Coronary artery (tissue), 2 donors: ENCODE measurements around the gene FHIP1A.

ENCODE experiments used
- DNase-seq: peaks from one replicate; pipeline ENCODE4 v3.0.0-alpha.2; 2017; ENCODE audit warnings: low spot score
- H3K27ac ChIP-seq, 2 donors: fragments of 200-600 bp; sonication (generic); one replicate each; pipeline ENCODE4 v1.5.1; 2016 to 2019
- H3K4me3 ChIP-seq: fragments of 200-600 bp; sonication (generic); 2 replicates; pipeline ENCODE4 v1.5.1; 2016; ENCODE audit warnings: mild to moderate bottlenecking, moderate library complexity
- CTCF ChIP-seq: fragments of 200-600 bp; sonication (generic); IDR thresholded peaks from one replicate; pipeline ENCODE4 v1.5.1; 2019; ENCODE audit warnings: antibody characterized with exemption

Gene FHIP1A

GRCh38 chr4:151417766-151418376 is 8.9 kb downstream of the FHIP1A start:
- no peak overlapping the region for H3K27ac ChIP-seq
- H3K4me3 ChIP-seq, result no peak overlapping the region
- DNase-seq, result no peak
- no peak for TF ChIP-seq CTCF

GRCh38 chr4:151418385-151418784 is 9.4 kb downstream of the FHIP1A start:
- H3K27ac ChIP-seq, result no peak overlapping the region

GRCh38 chr4:151418856-151419255 is 9.9 kb downstream of the FHIP1A start:
- Histone ChIP-seq H3K27ac (no peak overlapping the region), H3K4me3 (no peak overlapping the region)
- DNase-seq, result no peak
- no peak for TF ChIP-seq CTCF

More at GRCh38 chr4:151418385-151418784, 9.4 kb downstream of the FHIP1A start:
- no peak for DNase-seq
- H3K4me3 ChIP-seq, result no peak overlapping the region
- TF ChIP-seq CTCF, result no peak

GRCh38 chr4:151420250-151420807 is 11.4 kb downstream of the FHIP1A start:
- H3K27ac ChIP-seq, result no peak overlapping the region
- no peak for DNase-seq
- no peak overlapping the region for H3K4me3 ChIP-seq
- TF ChIP-seq CTCF, result no peak

- Histone ChIP-seq H3K27ac (no peak overlapping the region), H3K4me3 (no peak overlapping the region)
- DNase-seq, result no peak
- no peak for TF ChIP-seq CTCF
Measured at GRCh38 chr4:151422854-151423253, 13.9 kb downstream of the FHIP1A start.

- Histone ChIP-seq H3K4me3 (no peak overlapping the region), H3K27ac (no peak overlapping the region)
- DNase-seq, result no peak
- TF ChIP-seq CTCF, result no peak
Measured at GRCh38 chr4:151426513-151426912, 17.5 kb downstream of the FHIP1A start.

GRCh38 chr4:151427266-151427665 is 18.3 kb downstream of the FHIP1A start:
- DNase-seq, result no peak
- no peak for TF ChIP-seq CTCF
- H3K27ac ChIP-seq, result no peak overlapping the region

More at GRCh38 chr4:151427266-151427665, 18.3 kb downstream of the FHIP1A start:
- no peak overlapping the region for H3K4me3 ChIP-seq
